ENCODE measurements around the gene ERC2. TPM values are rescaled to one million over a fixed set of nuclear protein-coding genes. Genes with fewer than 3 reads are reported as not detected.

ERC2 gene
- total and polyA plus RNA-seq, 5 donors from 2014 or later: not detected

- no peaks in the 10 kb centered on the region for H3K4me1 Mint-ChIP-seq
- Histone ChIP-seq H3K9me3 (ENCODE audit: control insufficient read depth in 2 of 2, low read length in 2 of 2) (no peaks in the 10 kb centered on the region), H3K27me3 (ENCODE audit: control insufficient read depth, insufficient read depth, low read length) (no peaks in the 10 kb centered on the region), H3K36me3 (ENCODE audit: control insufficient read depth, insufficient read depth, low read length) (no peaks in the 10 kb centered on the region), H3K4me3 (ENCODE audit: low read depth, low read length) (no peak overlapping the region), H3K4me1 (ENCODE audit: control insufficient read depth, insufficient read depth, low read length, poor library complexity, severe bottlenecking) (no peaks in the 10 kb centered on the region), H3K27ac (ENCODE audit: insufficient read depth, low read length, poor library complexity, severe bottlenecking) (no peak overlapping the region)
- H3K27me3 Mint-ChIP-seq: no peaks in the 10 kb centered on the region
- H3K9me3 Mint-ChIP-seq: peaks cover 0 to 1% (median 0%) of the 10 kb centered on the region in 7 donors
- H3K4me3 Mint-ChIP-seq: no peak overlapping the region
- H3K36me3 Mint-ChIP-seq: no peaks in the 10 kb centered on the region
- ATAC-seq (ENCODE audit: low read depth in 2 of 2) (no peak), DNase-seq (no peak)
- H3K27ac Mint-ChIP-seq: no peak overlapping the region
Observed at GRCh38 chr3:55716611-55717225, 751.5 kb downstream of the ERC2 start.

DNA sequence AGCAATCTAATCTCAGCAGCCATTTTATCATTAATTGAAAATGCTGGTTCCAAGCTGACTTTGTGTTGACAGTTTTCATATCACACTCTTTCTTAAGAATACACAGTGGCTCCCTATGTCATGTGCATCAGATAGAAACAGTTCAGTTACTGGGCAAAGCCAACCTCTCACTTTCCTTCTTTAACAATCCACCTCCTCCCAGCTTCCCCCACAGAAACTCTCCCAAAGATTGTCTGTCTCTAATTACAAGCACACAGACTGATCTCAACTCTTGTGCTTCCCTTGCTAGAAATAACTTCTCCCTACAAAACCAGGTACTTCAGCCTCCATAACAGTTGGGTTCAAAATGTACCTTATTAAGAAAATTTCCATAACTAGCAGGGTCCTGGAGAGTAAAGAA is 752.2 kb downstream of the ERC2 start:
- no peak overlapping the region for H3K27ac ChIP-seq (ENCODE audit: insufficient read depth, low read length, poor library complexity, severe bottlenecking)
- H3K9me3 ChIP-seq (ENCODE audit: control insufficient read depth in 2 of 2, low read length in 2 of 2): no peaks in the 10 kb centered on the region
- Mint-ChIP-seq H3K4me3 (no peak overlapping the region), H3K27ac (no peak overlapping the region), H3K9me3 (peaks cover 0 to 2% (median 0%) of the 10 kb centered on the region in 7 donors), H3K36me3 (no peaks in the 10 kb centered on the region), H3K27me3 (no peaks in the 10 kb centered on the region), H3K4me1 (no peaks in the 10 kb centered on the region)
- H3K4me3 ChIP-seq (ENCODE audit: low read depth, low read length): no peak overlapping the region
- H3K36me3 ChIP-seq (ENCODE audit: control insufficient read depth, insufficient read depth, low read length): no peaks in the 10 kb centered on the region
- DNase-seq: no peak
- H3K27me3 ChIP-seq (ENCODE audit: control insufficient read depth, insufficient read depth, low read length): no peaks in the 10 kb centered on the region
- no peak for ATAC-seq (ENCODE audit: low read depth in 2 of 2)
- H3K4me1 ChIP-seq (ENCODE audit: control insufficient read depth, insufficient read depth, low read length, poor library complexity, severe bottlenecking): no peaks in the 10 kb centered on the region

GRCh38 chr3:55714057-55714456 is 754.2 kb downstream of the ERC2 start:
- no peaks in the 10 kb centered on the region for H3K27me3 Mint-ChIP-seq
- no peak for DNase-seq
- H3K36me3 Mint-ChIP-seq: no peaks in the 10 kb centered on the region
- ATAC-seq (ENCODE audit: low read depth in 2 of 2): no peak
- Histone ChIP-seq H3K36me3 (ENCODE audit: control insufficient read depth, insufficient read depth, low read length) (no peaks in the 10 kb centered on the region), H3K4me1 (ENCODE audit: control insufficient read depth, insufficient read depth, low read length, poor library complexity, severe bottlenecking) (no peaks in the 10 kb centered on the region), H3K9me3 (ENCODE audit: control insufficient read depth in 2 of 2, low read length in 2 of 2) (no peaks in the 10 kb centered on the region), H3K27ac (ENCODE audit: insufficient read depth, low read length, poor library complexity, severe bottlenecking) (no peak overlapping the region), H3K4me3 (ENCODE audit: low read depth, low read length) (no peak overlapping the region), H3K27me3 (ENCODE audit: control insufficient read depth, insufficient read depth, low read length) (no peaks in the 10 kb centered on the region)
- peaks cover 0 to 2% (median 1%) of the 10 kb centered on the region in 7 donors for H3K9me3 Mint-ChIP-seq
- no peak overlapping the region for H3K4me3 Mint-ChIP-seq
- no peaks in the 10 kb centered on the region for H3K4me1 Mint-ChIP-seq
- no peak overlapping the region for H3K27ac Mint-ChIP-seq

GRCh38 chr3:55711646-55712045 is 756.6 kb downstream of the ERC2 start:
- Mint-ChIP-seq H3K27me3 (no peaks in the 10 kb centered on the region), H3K4me3 (no peak overlapping the region), H3K36me3 (no peaks in the 10 kb centered on the region), H3K9me3 (peaks cover 0 to 2% (median 1%) of the 10 kb centered on the region in 7 donors), H3K4me1 (no peaks in the 10 kb centered on the region), H3K27ac (no peak overlapping the region)
- Histone ChIP-seq H3K36me3 (ENCODE audit: control insufficient read depth, insufficient read depth, low read length) (no peaks in the 10 kb centered on the region), H3K9me3 (ENCODE audit: control insufficient read depth in 2 of 2, low read length in 2 of 2) (no peaks in the 10 kb centered on the region), H3K4me1 (ENCODE audit: control insufficient read depth, insufficient read depth, low read length, poor library complexity, severe bottlenecking) (no peaks in the 10 kb centered on the region), H3K27me3 (ENCODE audit: control insufficient read depth, insufficient read depth, low read length) (no peaks in the 10 kb centered on the region), H3K27ac (ENCODE audit: insufficient read depth, low read length, poor library complexity, severe bottlenecking) (no peak overlapping the region), H3K4me3 (ENCODE audit: low read depth, low read length) (no peak overlapping the region)
- no peak for DNase-seq
- no peak for ATAC-seq (ENCODE audit: low read depth in 2 of 2)

- Histone ChIP-seq H3K4me3 (ENCODE audit: low read depth, low read length) (no peak overlapping the region), H3K9me3 (ENCODE audit: control insufficient read depth in 2 of 2, low read length in 2 of 2) (no peaks in the 10 kb centered on the region), H3K27me3 (ENCODE audit: control insufficient read depth, insufficient read depth, low read length) (no peaks in the 10 kb centered on the region), H3K4me1 (ENCODE audit: control insufficient read depth, insufficient read depth, low read length, poor library complexity, severe bottlenecking) (no peaks in the 10 kb centered on the region), H3K36me3 (ENCODE audit: control insufficient read depth, insufficient read depth, low read length) (no peaks in the 10 kb centered on the region), H3K27ac (ENCODE audit: insufficient read depth, low read length, poor library complexity, severe bottlenecking) (no peak overlapping the region)
- H3K27me3 Mint-ChIP-seq: no peaks in the 10 kb centered on the region
- no peak overlapping the region for H3K27ac Mint-ChIP-seq
- peaks cover 0 to 3% (median 2%) of the 10 kb centered on the region in 7 donors for H3K9me3 Mint-ChIP-seq
- ATAC-seq (ENCODE audit: low read depth in 2 of 2): no peak
- DNase-seq: no peak
- no peaks in the 10 kb centered on the region for H3K36me3 Mint-ChIP-seq
- H3K4me1 Mint-ChIP-seq: no peaks in the 10 kb centered on the region
- no peak overlapping the region for H3K4me3 Mint-ChIP-seq
Observed at GRCh38 chr3:55709411-55710012, 758.8 kb downstream of the ERC2 start.

GRCh38 chr3:55708921-55709320 is 759.3 kb downstream of the ERC2 start:
- Histone ChIP-seq H3K27me3 (ENCODE audit: control insufficient read depth, insufficient read depth, low read length) (no peaks in the 10 kb centered on the region), H3K9me3 (ENCODE audit: control insufficient read depth in 2 of 2, low read length in 2 of 2) (no peaks in the 10 kb centered on the region), H3K4me3 (ENCODE audit: low read depth, low read length) (no peak overlapping the region), H3K27ac (ENCODE audit: insufficient read depth, low read length, poor library complexity, severe bottlenecking) (no peak overlapping the region), H3K4me1 (ENCODE audit: control insufficient read depth, insufficient read depth, low read length, poor library complexity, severe bottlenecking) (no peaks in the 10 kb centered on the region), H3K36me3 (ENCODE audit: control insufficient read depth, insufficient read depth, low read length) (no peaks in the 10 kb centered on the region)
- H3K4me1 Mint-ChIP-seq: no peaks in the 10 kb centered on the region
- ATAC-seq (ENCODE audit: low read depth in 2 of 2) (no peak), DNase-seq (no peak)
- H3K9me3 Mint-ChIP-seq: peaks cover 0 to 3% (median 2%) of the 10 kb centered on the region in 7 donors
- no peaks in the 10 kb centered on the region for H3K27me3 Mint-ChIP-seq
- H3K4me3 Mint-ChIP-seq: no peak overlapping the region
- H3K36me3 Mint-ChIP-seq: no peaks in the 10 kb centered on the region
- H3K27ac Mint-ChIP-seq: no peak overlapping the region

DNA sequence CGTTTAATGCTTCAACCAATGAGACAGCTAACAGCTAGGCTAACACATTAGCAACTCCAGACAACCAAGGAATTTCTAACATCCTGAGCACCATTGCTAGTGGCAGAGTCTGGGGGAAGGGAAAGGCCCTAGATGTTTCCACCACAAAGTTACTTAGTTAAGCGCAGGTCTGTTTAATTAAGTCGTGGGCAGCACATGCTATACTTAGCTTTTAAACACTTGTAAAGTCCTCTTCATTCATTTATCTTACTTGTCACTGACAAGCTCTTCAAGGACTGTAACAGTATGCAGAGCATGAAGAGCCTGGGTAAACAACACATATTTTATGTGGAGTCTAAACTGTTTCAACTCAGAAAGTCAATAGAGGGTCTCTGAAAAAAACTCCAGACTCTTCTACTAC is 760.0 kb downstream of the ERC2 start:
- no peak overlapping the region for H3K4me3 Mint-ChIP-seq
- no peaks in the 10 kb centered on the region for H3K36me3 Mint-ChIP-seq
- Histone ChIP-seq H3K4me3 (ENCODE audit: low read depth, low read length) (no peak overlapping the region), H3K4me1 (ENCODE audit: control insufficient read depth, insufficient read depth, low read length, poor library complexity, severe bottlenecking) (no peaks in the 10 kb centered on the region), H3K36me3 (ENCODE audit: control insufficient read depth, insufficient read depth, low read length) (no peaks in the 10 kb centered on the region), H3K27ac (ENCODE audit: insufficient read depth, low read length, poor library complexity, severe bottlenecking) (no peak overlapping the region), H3K9me3 (ENCODE audit: control insufficient read depth in 2 of 2, low read length in 2 of 2) (no peaks in the 10 kb centered on the region), H3K27me3 (ENCODE audit: control insufficient read depth, insufficient read depth, low read length) (no peaks in the 10 kb centered on the region)
- peaks cover 0 to 3% (median 2%) of the 10 kb centered on the region in 7 donors for H3K9me3 Mint-ChIP-seq
- no peak for ATAC-seq (ENCODE audit: low read depth in 2 of 2)
- no peak overlapping the region for H3K27ac Mint-ChIP-seq
- no peaks in the 10 kb centered on the region for H3K27me3 Mint-ChIP-seq
- H3K4me1 Mint-ChIP-seq: no peaks in the 10 kb centered on the region
- DNase-seq: no peak

DNA sequence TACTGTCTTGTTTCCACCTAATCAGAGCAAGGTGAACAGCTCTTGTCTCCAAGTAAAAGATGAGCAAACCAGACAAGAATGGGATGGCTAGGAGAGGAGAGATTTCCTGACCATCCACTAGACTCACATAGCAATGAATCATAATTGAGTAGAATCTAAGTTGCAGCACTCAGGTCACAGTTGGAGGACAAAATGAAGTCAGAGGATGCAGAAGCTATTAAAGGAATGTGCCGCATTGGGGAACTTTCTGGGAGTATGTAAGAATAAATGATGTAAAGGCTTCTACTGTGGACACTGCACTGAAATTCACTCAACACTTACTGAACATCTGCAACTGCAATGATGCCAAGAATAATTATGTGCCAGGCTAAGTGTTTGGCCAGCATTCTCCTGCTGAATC is 763.7 kb downstream of the ERC2 start:
- Mint-ChIP-seq H3K9me3 (peaks cover 0 to 2% (median 0%) of the 10 kb centered on the region in 7 donors), H3K27me3 (no peaks in the 10 kb centered on the region), H3K36me3 (no peaks in the 10 kb centered on the region), H3K4me1 (no peaks in the 10 kb centered on the region), H3K27ac (no peak overlapping the region), H3K4me3 (no peak overlapping the region)
- no peaks in the 10 kb centered on the region for H3K36me3 ChIP-seq (ENCODE audit: control insufficient read depth, insufficient read depth, low read length)
- no peak overlapping the region for H3K27ac ChIP-seq (ENCODE audit: insufficient read depth, low read length, poor library complexity, severe bottlenecking)
- no peak for ATAC-seq (ENCODE audit: low read depth in 2 of 2)
- H3K9me3 ChIP-seq (ENCODE audit: control insufficient read depth in 2 of 2, low read length in 2 of 2): no peaks in the 10 kb centered on the region
- no peak for DNase-seq
- H3K27me3 ChIP-seq (ENCODE audit: control insufficient read depth, insufficient read depth, low read length): no peaks in the 10 kb centered on the region
- no peaks in the 10 kb centered on the region for H3K4me1 ChIP-seq (ENCODE audit: control insufficient read depth, insufficient read depth, low read length, poor library complexity, severe bottlenecking)
- no peak overlapping the region for H3K4me3 ChIP-seq (ENCODE audit: low read depth, low read length)

All from CD4-positive, CD25-positive, alpha-beta regulatory T cell (primary cell).